Measurements from ENCODE around the gene ETDA.

- TF ChIP-seq CTCF (IDR thresholded peaks at IDR 0.05), result no peak
- TF ChIP-seq ZFX (IDR thresholded peaks at IDR 0.05; ENCODE audit: borderline replicate concordance), result no peak
These were observed 50.5 kb downstream of the ETDA start for GRCh38 chrX:135302269-135302873.
